IMR-90 (cell line): ENCODE results near the gene DGKD. TPM values are rescaled to one million over a fixed set of nuclear protein-coding genes. Genes with fewer than 3 reads are reported as not detected.

Source experiments
- ATAC-seq: fragments of 200-7000 bp; cut with Tn5 transposase; 2 replicates; pipeline ENCODE4 v1.9.1; 2020; ENCODE audit warnings: low read depth, mild to moderate bottlenecking, moderate library complexity
- BruUV-seq: library from RNA; stranded (reverse); fragments of 400-500 nt; replicated peaks from 2 replicates; lab custom pipeline; 2021; lab: Mats Ljungman, UMichigan
- CTCF ChIA-PET: fragments of 300-600 bp; formaldehyde crosslinking; extraction: SDS; loops from one replicate; lab custom pipeline; 2021; ENCODE audit warnings: antibody characterized with exemption; lab: Yijun Ruan, JAX
- POLR2A ChIA-PET: fragments of 300-600 bp; sonication (Branson Sonifier 250); formaldehyde crosslinking; loops from one replicate; lab custom pipeline; 2022; ENCODE audit warnings: antibody characterized with exemption; ENCODE audit not compliant: unreplicated experiment; lab: Charles Lee
- DNase-seq: peaks from one replicate; pipeline ENCODE4 v3.0.0; 2013
- H2AFZ ChIP-seq: replicated peaks from 2 replicates; pipeline ENCODE3; 2013; ENCODE audit warnings: low read length, mild to moderate bottlenecking; ENCODE audit not compliant: poor library complexity
- H2AK5ac ChIP-seq: 2 replicates; pipeline ENCODE4 v1.6.1; 2013; ENCODE audit warnings: low read depth, low read length, inconsistent platforms
- H2AK9ac ChIP-seq: replicated peaks from 2 replicates; pipeline ENCODE3; 2013; ENCODE audit warnings: mild to moderate bottlenecking, low read depth, low read length, moderate library complexity; ENCODE audit not compliant: poor library complexity
- H2BK120ac ChIP-seq: 2 replicates; pipeline ENCODE4 v1.6.1; 2013; ENCODE audit warnings: low read depth, low read length, inconsistent platforms
- H2BK15ac ChIP-seq: 3 replicates; pipeline ENCODE4 v1.6.1; 2013; ENCODE audit warnings: low read depth, low read length, inconsistent platforms
- H2BK20ac ChIP-seq: 2 replicates; pipeline ENCODE4 v1.6.1; 2013; ENCODE audit warnings: low read depth, mild to moderate bottlenecking, inconsistent platforms, low read length, moderate library complexity
- H2BK5ac ChIP-seq: 2 replicates; pipeline ENCODE4 v1.6.1; 2013; ENCODE audit warnings: mild to moderate bottlenecking, low read depth, low read length, inconsistent platforms; ENCODE audit not compliant: poor library complexity, severe bottlenecking
- H3K14ac ChIP-seq: replicated peaks from 2 replicates; pipeline ENCODE4 v1.6.1; 2013; ENCODE audit warnings: low read depth, low read length, inconsistent platforms
- H3K18ac ChIP-seq: 2 replicates; pipeline ENCODE4 v1.6.1; 2013; ENCODE audit warnings: low read depth, low read length, control low read depth
- H3K23ac ChIP-seq: 2 replicates; pipeline ENCODE4 v1.6.1; 2013; ENCODE audit warnings: low read depth, low read length, inconsistent platforms
- H3K27ac ChIP-seq: 2 replicates; pipeline ENCODE4 v1.5.1; 2013; ENCODE audit warnings: mild to moderate bottlenecking, control low read depth, low read length; ENCODE audit not compliant: insufficient read depth
- H3K27me3 ChIP-seq: 2 replicates; pipeline ENCODE4 v1.6.1; 2013; ENCODE audit warnings: low read length; ENCODE audit not compliant: control insufficient read depth, insufficient read depth
- H3K36me3 ChIP-seq: 2 replicates; pipeline ENCODE4 v1.6.1; 2013; ENCODE audit warnings: low read length, mixed read lengths; ENCODE audit not compliant: control insufficient read depth, insufficient read depth
- H3K4ac ChIP-seq: 2 replicates; pipeline ENCODE4 v1.6.1; 2013; ENCODE audit warnings: low read depth, low read length, inconsistent platforms
- H3K4me1 ChIP-seq: 2 replicates; pipeline ENCODE4 v1.6.1; 2013; ENCODE audit warnings: low read length, mixed read lengths; ENCODE audit not compliant: control insufficient read depth, insufficient read depth
- H3K4me2 ChIP-seq: 2 replicates; pipeline ENCODE4 v1.6.1; 2013; ENCODE audit warnings: low read depth, mild to moderate bottlenecking, control low read depth, low read length, moderate library complexity
- H3K4me3 ChIP-seq: 2 replicates; pipeline ENCODE4 v1.5.1; 2013; ENCODE audit warnings: low read depth, mild to moderate bottlenecking, control low read depth, low read length, moderate library complexity; ENCODE audit not compliant: insufficient read depth
- H3K56ac ChIP-seq: 2 replicates; pipeline ENCODE4 v1.6.1; 2013; ENCODE audit warnings: low read length, inconsistent platforms; ENCODE audit not compliant: insufficient read depth; ENCODE audit errors: extremely low read depth
- H3K79me1 ChIP-seq, 2 experiments: 2 replicates each; pipeline ENCODE4 v1.6.1; 2013; ENCODE audit warnings: low read length in 2 of 2, inconsistent platforms in 1 of 2, low read depth in 1 of 2
- H3K9ac ChIP-seq: 2 replicates; pipeline ENCODE4 v1.6.1; 2013; ENCODE audit warnings: low read depth, low read length, control low read depth
- H3K9me1 ChIP-seq: 2 replicates; pipeline ENCODE4 v1.6.1; 2013; ENCODE audit warnings: low read length, inconsistent platforms; ENCODE audit not compliant: insufficient read depth
- H3K9me3 ChIP-seq: 2 replicates; pipeline ENCODE4 v1.6.1; 2013; ENCODE audit warnings: low read length; ENCODE audit not compliant: control insufficient read depth, insufficient read depth
- H4K20me1 ChIP-seq: 2 replicates; pipeline ENCODE4 v1.6.1; 2013; ENCODE audit warnings: low read length, inconsistent platforms; ENCODE audit not compliant: insufficient read depth
- H4K5ac ChIP-seq: 2 replicates; pipeline ENCODE4 v1.6.1; 2013; ENCODE audit warnings: mild to moderate bottlenecking, low read depth, low read length, control low read depth
- H4K8ac ChIP-seq, 2 experiments: 2 replicates each; pipeline ENCODE4 v1.6.1; 2013; ENCODE audit warnings: low read depth in 2 of 2, low read length in 2 of 2, control low read depth in 1 of 2, inconsistent platforms in 1 of 2
- H4K91ac ChIP-seq: 2 replicates; pipeline ENCODE4 v1.6.1; 2013; ENCODE audit warnings: low read depth, low read length, inconsistent platforms; ENCODE audit not compliant: insufficient read depth
- BHLHE40 ChIP-seq: fragments of 150-350 bp; IDR thresholded peaks from 2 replicates; pipeline ENCODE4 v1.6.1; 2016; ENCODE audit warnings: mild to moderate bottlenecking, low read depth, low read length
- CEBPB ChIP-seq: IDR thresholded peaks from 2 replicates; pipeline ENCODE4 v1.6.1; 2012; ENCODE audit warnings: low read depth, low read length, improper control_type of control experiment
- CHD1 ChIP-seq: IDR thresholded peaks from 2 replicates; pipeline ENCODE4 v1.6.1; 2012; ENCODE audit warnings: low read depth, low read length, improper control_type of control experiment
- ELK1 ChIP-seq: fragments of 150-350 bp; IDR thresholded peaks from 2 replicates; pipeline ENCODE4 v1.6.1; 2016; ENCODE audit warnings: low read depth, mild to moderate bottlenecking, low read length, moderate library complexity, borderline replicate concordance
- FOS ChIP-seq: fragments of 150-350 bp; IDR thresholded peaks from 2 replicates; pipeline ENCODE4 v1.6.1; 2016; ENCODE audit warnings: low read depth, low read length
- MAFK ChIP-seq: IDR thresholded peaks from 2 replicates; pipeline ENCODE4 v1.6.1; 2012; ENCODE audit warnings: low read depth, low read length, improper control_type of control experiment
- MAZ ChIP-seq: IDR thresholded peaks from 2 replicates; pipeline ENCODE4 v1.6.1; 2012; ENCODE audit warnings: low read depth, mild to moderate bottlenecking, low read length, improper control_type of control experiment, moderate library complexity, borderline replicate concordance
- MXI1 ChIP-seq: IDR thresholded peaks from 2 replicates; pipeline ENCODE4 v1.6.1; 2012; ENCODE audit warnings: low read depth, mild to moderate bottlenecking, low read length, moderate library complexity, borderline replicate concordance
- NFE2L2 ChIP-seq: fragments of 150-350 bp; IDR thresholded peaks from 2 replicates; pipeline ENCODE4 v1.6.1; 2016; ENCODE audit warnings: low read depth, mild to moderate bottlenecking, low read length
- POLR2A ChIP-seq: IDR thresholded peaks from 2 replicates; pipeline ENCODE4 v1.6.1; 2012; ENCODE audit warnings: mild to moderate bottlenecking, low read depth, low read length
- RAD21 ChIP-seq: IDR thresholded peaks from 2 replicates; pipeline ENCODE4 v1.6.1; 2012; ENCODE audit warnings: low read length, improper control_type of control experiment
- RCOR1 ChIP-seq: IDR thresholded peaks from 2 replicates; pipeline ENCODE4 v1.6.1; 2012; ENCODE audit warnings: mild to moderate bottlenecking, low read length, improper control_type of control experiment; ENCODE audit not compliant: insufficient replicate concordance
- RFX5 ChIP-seq: IDR thresholded peaks from 2 replicates; pipeline ENCODE4 v1.8.0; 2012; ENCODE audit warnings: low read depth, mild to moderate bottlenecking, low read length, moderate library complexity
- SMC3 ChIP-seq: fragments of 150-350 bp; IDR thresholded peaks from 2 replicates; pipeline ENCODE4 v1.6.1; 2016; ENCODE audit warnings: low read depth, mild to moderate bottlenecking, antibody characterized with exemption, low read length, moderate library complexity
- USF2 ChIP-seq: fragments of 150-350 bp; IDR thresholded peaks from 2 replicates; pipeline ENCODE4 v1.6.1; 2017; ENCODE audit warnings: mild to moderate bottlenecking, antibody characterized with exemption, low read length, low read depth
- WGBS, 2 experiments: methylation state at CpG; one replicate each; pipeline versions ENCODE4 v1.1.5 to v1.1.7; 2013; ENCODE audit warnings: missing lambda C conversion rate in 2 of 2; ENCODE audit not compliant: insufficient read length in 1 of 2; ENCODE audit errors: extremely low coverage in 2 of 2; 5-methylcytosine and 5-hydroxymethylcytosine counted together
- dilution Hi-C: fragments of 300-500 bp; cut with HindIII; formaldehyde crosslinking; loops from one replicate; pipeline ENCODE4 v1.14.3; 2018; ENCODE audit warnings: low sequenced_read_pairs; ENCODE audit not compliant: unreplicated experiment
- in situ Hi-C: fragments of 300-500 bp; cut with MboI; formaldehyde crosslinking; loops from 3 replicates; pipeline ENCODE4 v1.14.3; 2019; ENCODE audit warnings: low sequenced_read_pairs, inconsistent platforms, mixed read lengths
- intact Hi-C: fragments of 100-400 bp; cut with micrococcal nuclease; formaldehyde crosslinking; loops from 2 replicates; pipeline ENCODE4 v1.10.0; 2022
- polyA plus RNA-seq, 3 experiments: library from polyadenylated mRNA; depleted of rRNA; stranded (reverse); fragments of >200 nt; gene quantifications; 2 replicates each; pipeline ENCODE4 v1.2.3, GENCODE V29; 2012; ENCODE audit warnings: low replicate concordance in 1 of 3
- total RNA-seq: library from RNA; depleted of rRNA; stranded (reverse); fragments of >200 nt; gene quantifications from 2 replicates; pipeline ENCODE4 v1.2.3, GENCODE V29; 2012
- TF ChIP-seq, protein P1 (sequence below): conservative IDR thresholded peaks from 2 replicates; pipeline ENCODE4 v1.5.1; 2012; ENCODE audit warnings: mild to moderate bottlenecking, low read depth, low read length, improper control_type of control experiment

DGKD gene
- total and polyA plus RNA-seq, 2 of the 4 experiments (the other 2 are of a cell fraction): 6.5 to 10.1 TPM

- H4K5ac ChIP-seq: no peak overlapping the region
- no peak overlapping the region for H2AK5ac ChIP-seq
- H3K9me1 ChIP-seq: no peaks in the 10 kb centered on the region
- no peak overlapping the region for H3K4me3 ChIP-seq
- H2BK5ac ChIP-seq: no peak overlapping the region
- CTCF ChIA-PET: no interaction called here
- H3K14ac ChIP-seq: no peak overlapping the region
- no peaks in the 10 kb centered on the region for H3K9me3 ChIP-seq
- in situ Hi-C loops: no loop called here
- H3K4me2 ChIP-seq: no peak overlapping the region
- no peak overlapping the region for H3K23ac ChIP-seq
- H3K27me3 ChIP-seq: peaks cover 16% of the 10 kb centered on the region
- no peak overlapping the region for H3K4ac ChIP-seq
- no peaks in the 10 kb centered on the region for H3K79me1 ChIP-seq
- H4K20me1 ChIP-seq: no peaks in the 10 kb centered on the region
- no peak overlapping the region for H4K8ac ChIP-seq
- H3K9ac ChIP-seq: no peak overlapping the region
- ATAC-seq (no peak), DNase-seq (no peak)
- H3K27ac ChIP-seq: no peak overlapping the region
- WGBS, 2 experiments: 58% methylated on average over 4 of the region's 8 CpGs; no CpG with 5 or more reads in 1 of the 2 experiments
- H2AK9ac ChIP-seq: no peak overlapping the region
- H3K4me1 ChIP-seq: no peaks in the 10 kb centered on the region
- no peak overlapping the region for H2BK15ac ChIP-seq
- H4K91ac ChIP-seq: no peak overlapping the region
- H3K36me3 ChIP-seq: no peaks in the 10 kb centered on the region
- H3K56ac ChIP-seq: no peak overlapping the region
- POLR2A ChIA-PET: no interaction called here
- intact Hi-C loops: no loop called here
- TF ChIP-seq NFE2L2: no peak
- TF ChIP-seq CHD1: no peak
- no peak for TF ChIP-seq RAD21
- TF ChIP-seq CEBPB: no peak
- TF ChIP-seq MXI1: no peak
- TF ChIP-seq USF2: no peak
- TF ChIP-seq RFX5: no peak
- TF ChIP-seq POLR2A: no peak
- no peak for TF ChIP-seq RCOR1
- no peak for TF ChIP-seq MAFK
- no peak for TF ChIP-seq BHLHE40
- TF ChIP-seq FOS: no peak
- no peak for TF ChIP-seq ELK1
- no peak for TF ChIP-seq SMC3
- no peak for TF ChIP-seq MAZ
- TF ChIP-seq, protein P1, sequence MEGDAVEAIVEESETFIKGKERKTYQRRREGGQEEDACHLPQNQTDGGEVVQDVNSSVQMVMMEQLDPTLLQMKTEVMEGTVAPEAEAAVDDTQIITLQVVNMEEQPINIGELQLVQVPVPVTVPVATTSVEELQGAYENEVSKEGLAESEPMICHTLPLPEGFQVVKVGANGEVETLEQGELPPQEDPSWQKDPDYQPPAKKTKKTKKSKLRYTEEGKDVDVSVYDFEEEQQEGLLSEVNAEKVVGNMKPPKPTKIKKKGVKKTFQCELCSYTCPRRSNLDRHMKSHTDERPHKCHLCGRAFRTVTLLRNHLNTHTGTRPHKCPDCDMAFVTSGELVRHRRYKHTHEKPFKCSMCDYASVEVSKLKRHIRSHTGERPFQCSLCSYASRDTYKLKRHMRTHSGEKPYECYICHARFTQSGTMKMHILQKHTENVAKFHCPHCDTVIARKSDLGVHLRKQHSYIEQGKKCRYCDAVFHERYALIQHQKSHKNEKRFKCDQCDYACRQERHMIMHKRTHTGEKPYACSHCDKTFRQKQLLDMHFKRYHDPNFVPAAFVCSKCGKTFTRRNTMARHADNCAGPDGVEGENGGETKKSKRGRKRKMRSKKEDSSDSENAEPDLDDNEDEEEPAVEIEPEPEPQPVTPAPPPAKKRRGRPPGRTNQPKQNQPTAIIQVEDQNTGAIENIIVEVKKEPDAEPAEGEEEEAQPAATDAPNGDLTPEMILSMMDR: no peak
- no peak overlapping the region for H3K18ac ChIP-seq
- no peak overlapping the region for H2AFZ ChIP-seq
- H2BK20ac ChIP-seq: no peak overlapping the region
- dilution Hi-C loops: no loop called here
- BruUV-seq: no TSS peak
- H2BK120ac ChIP-seq: no peak overlapping the region
Measured at GRCh38 chr2:233312874-233313273, 41.4 kb upstream of the DGKD start.
